Transverse colon (tissue), 4 donors: ENCODE measurements around the gene CFLAR.
A peak's percentile ranks its signal among the peaks of the same experiment; 100 is the strongest.

ENCODE experiments used
- CTCF ChIP-seq, 5 experiments: fragments of 200-600 bp in 3 of 5; fragments of 450-650 bp in 2 of 5; sonication (generic) in 3 of 5; IDR thresholded peaks; 1 replicate in 2 of 5; 2 replicates in 3 of 5; pipeline ENCODE4 v1.5.1; 2016 to 2017; ENCODE audit warnings: antibody characterized with exemption in 5 of 5, inconsistent platforms in 3 of 5, mild to moderate bottlenecking in 2 of 5, moderate library complexity in 1 of 5
- EP300 ChIP-seq: sonication (generic); formaldehyde crosslinking; IDR thresholded peaks from one replicate; pipeline ENCODE4 v1.6.1; 2017; ENCODE audit warnings: antibody characterized with exemption, low read depth
- POLR2A ChIP-seq: fragments of 450-650 bp; IDR thresholded peaks from one replicate; pipeline ENCODE4 v1.6.1; 2016; ENCODE audit warnings: antibody characterized with exemption, mild to moderate bottlenecking, moderate library complexity
- POLR2AphosphoS5 ChIP-seq, 3 donors: sonication (generic); formaldehyde crosslinking; IDR thresholded peaks; one replicate each; pipeline ENCODE4 v1.6.1; 2016; ENCODE audit warnings: antibody characterized with exemption in 3 of 3

GRCh38 chr2:201093573-201093972 lies 22.4 kb upstream of the CFLAR start:
- TF ChIP-seq POLR2A (no peak), CTCF (IDR thresholded peaks at IDR 0.05) (no peak), EP300 (no peak), POLR2AphosphoS5 (IDR thresholded peaks at IDR 0.05) (peak in 1 of 3 donors; percentile 16)
